Subcutaneous adipose tissue (tissue), 4 donors: ENCODE results near the gene PLCB1. TPM values are rescaled to one million over a fixed set of nuclear protein-coding genes. Genes with fewer than 3 reads are reported as not detected.

Experiments
- total RNA-seq, 4 donors: library from RNA; depleted of rRNA; stranded (reverse); fragments of >200 nt; gene quantifications; one replicate each; pipeline ENCODE4 v1.1.0, GENCODE V29; 2016
- TF ChIP-seq, protein P1 (sequence below): fragments of 450-650 bp; IDR thresholded peaks from one replicate; pipeline ENCODE4 v1.5.1; 2016; ENCODE audit warnings: low read depth, mild to moderate bottlenecking, control low read depth, antibody characterized with exemption, moderate library complexity

Gene PLCB1
- total RNA-seq, 4 donors from 2014 or later = 14.1 to 26.7 (median 18.4) TPM

DNA sequence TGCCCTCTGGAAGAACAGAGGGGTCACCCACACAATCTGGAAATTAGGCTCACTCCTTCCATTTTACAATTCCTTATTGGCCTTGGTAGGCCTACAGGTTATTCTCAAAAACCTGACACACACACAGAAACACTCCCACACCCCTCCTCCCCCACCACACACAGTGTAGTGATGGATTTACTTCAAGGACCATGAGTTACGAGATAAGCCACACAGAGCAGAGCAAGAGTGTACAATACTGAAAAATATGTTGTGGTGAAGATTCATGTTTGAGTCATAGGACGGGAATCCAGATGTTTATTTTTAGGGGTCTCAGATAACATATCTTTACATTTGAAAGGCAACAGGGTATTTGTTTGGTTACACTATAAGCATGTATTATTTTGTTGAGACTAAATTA is 291.9 kb downstream of the PLCB1 start:
- TF ChIP-seq, protein P1, sequence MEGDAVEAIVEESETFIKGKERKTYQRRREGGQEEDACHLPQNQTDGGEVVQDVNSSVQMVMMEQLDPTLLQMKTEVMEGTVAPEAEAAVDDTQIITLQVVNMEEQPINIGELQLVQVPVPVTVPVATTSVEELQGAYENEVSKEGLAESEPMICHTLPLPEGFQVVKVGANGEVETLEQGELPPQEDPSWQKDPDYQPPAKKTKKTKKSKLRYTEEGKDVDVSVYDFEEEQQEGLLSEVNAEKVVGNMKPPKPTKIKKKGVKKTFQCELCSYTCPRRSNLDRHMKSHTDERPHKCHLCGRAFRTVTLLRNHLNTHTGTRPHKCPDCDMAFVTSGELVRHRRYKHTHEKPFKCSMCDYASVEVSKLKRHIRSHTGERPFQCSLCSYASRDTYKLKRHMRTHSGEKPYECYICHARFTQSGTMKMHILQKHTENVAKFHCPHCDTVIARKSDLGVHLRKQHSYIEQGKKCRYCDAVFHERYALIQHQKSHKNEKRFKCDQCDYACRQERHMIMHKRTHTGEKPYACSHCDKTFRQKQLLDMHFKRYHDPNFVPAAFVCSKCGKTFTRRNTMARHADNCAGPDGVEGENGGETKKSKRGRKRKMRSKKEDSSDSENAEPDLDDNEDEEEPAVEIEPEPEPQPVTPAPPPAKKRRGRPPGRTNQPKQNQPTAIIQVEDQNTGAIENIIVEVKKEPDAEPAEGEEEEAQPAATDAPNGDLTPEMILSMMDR = no peak

DNA sequence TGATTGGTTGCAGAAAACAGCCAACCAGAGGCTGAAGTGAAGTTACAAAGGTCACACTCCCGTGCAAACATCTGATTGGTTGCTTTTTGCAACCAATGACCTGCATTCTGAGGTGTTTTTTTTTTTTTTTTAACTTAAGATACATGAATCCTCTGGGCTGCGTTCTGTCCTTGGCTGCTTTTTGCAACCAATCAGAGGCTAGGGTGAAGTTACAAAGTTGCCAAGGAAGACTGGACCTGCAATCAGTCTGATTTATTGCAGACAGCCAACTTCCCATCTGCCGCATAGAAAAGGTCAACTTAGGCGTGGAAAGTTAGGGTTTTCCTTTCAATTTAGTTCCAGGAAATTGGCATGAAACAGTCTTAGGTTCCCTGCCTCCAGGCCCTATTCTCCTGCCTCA is 292.9 kb downstream of the PLCB1 start:
- TF ChIP-seq, protein P1 = no peak

GRCh38 chr20:8425802-8426201 is 293.7 kb downstream of the PLCB1 start:
- TF ChIP-seq, protein P1 = no peak

- TF ChIP-seq, protein P1 = no peak
These were observed 295.5 kb downstream of the PLCB1 start for GRCh38 chr20:8427419-8428040.

- TF ChIP-seq, protein P1 = no peak
These were observed 296.9 kb downstream of the PLCB1 start for GRCh38 chr20:8428988-8429387.

GRCh38 chr20:8431538-8432434 is 299.7 kb downstream of the PLCB1 start:
- TF ChIP-seq, protein P1 = no peak

DNA sequence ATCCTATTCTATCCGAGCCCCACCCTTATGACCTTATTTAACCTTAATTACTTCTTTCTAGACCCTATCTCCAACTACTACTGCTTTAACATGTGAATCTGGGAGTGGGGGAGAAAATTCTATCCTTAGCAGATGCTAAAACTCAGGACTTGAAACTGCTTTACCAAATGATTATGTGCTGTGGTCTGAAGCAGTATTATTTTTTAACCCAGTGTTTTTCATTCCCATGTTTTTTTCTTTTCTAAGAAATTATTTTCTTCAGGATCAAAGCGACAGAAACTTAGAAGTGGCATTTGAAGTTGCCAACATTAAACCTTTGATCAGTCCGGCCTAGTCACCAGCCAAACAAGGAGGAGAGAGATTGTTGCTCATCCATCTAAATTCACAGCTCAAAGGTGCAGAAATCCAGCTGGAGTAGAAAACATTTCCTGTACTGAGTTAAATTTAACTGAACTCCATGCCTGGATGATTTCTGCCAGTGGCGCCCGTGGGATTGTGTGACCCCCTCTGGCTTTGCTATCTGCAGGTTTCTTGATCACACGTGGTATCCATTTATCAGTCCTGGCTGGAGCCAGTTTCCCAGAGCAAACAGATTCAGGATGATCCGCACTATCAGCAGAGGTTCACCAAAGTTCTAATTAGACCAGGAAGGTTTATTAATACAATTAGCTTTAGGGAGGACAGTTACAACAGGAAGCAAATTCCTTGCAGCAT is 300.5 kb downstream of the PLCB1 start:
- TF ChIP-seq, protein P1 = no peak
